ENCODE results near the gene IL17RB.

DNA sequence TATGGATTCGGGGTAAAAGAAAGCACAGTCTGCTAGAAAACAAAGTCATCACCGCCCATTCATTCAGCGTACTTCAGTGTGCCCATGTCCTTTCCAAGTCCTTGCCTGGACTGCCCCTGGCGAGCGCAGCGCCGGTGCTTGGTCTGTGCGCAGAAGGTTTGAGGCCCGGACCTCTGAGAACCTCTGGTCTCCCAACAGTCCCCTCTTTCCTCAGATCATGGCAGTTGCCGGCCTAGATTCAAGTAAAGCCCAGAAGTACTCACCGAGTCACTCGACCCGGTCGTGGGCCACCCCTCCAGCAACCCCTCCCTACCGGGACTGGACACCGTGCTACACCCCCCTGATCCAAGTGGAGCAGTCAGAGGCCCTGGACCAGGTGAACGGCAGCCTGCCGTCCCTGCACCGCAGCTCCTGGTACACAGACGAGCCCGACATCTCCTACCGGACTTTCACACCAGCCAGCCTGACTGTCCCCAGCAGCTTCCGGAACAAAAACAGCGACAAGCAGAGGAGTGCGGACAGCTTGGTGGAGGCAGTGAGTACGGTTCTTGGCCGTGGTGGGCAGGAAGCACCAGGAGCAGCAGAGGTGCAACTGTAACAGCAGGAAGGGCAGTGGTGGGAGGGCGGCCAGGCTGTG is 36.5 kb upstream of the IL17RB start:
- TF ChIP-seq, protein P1, sequence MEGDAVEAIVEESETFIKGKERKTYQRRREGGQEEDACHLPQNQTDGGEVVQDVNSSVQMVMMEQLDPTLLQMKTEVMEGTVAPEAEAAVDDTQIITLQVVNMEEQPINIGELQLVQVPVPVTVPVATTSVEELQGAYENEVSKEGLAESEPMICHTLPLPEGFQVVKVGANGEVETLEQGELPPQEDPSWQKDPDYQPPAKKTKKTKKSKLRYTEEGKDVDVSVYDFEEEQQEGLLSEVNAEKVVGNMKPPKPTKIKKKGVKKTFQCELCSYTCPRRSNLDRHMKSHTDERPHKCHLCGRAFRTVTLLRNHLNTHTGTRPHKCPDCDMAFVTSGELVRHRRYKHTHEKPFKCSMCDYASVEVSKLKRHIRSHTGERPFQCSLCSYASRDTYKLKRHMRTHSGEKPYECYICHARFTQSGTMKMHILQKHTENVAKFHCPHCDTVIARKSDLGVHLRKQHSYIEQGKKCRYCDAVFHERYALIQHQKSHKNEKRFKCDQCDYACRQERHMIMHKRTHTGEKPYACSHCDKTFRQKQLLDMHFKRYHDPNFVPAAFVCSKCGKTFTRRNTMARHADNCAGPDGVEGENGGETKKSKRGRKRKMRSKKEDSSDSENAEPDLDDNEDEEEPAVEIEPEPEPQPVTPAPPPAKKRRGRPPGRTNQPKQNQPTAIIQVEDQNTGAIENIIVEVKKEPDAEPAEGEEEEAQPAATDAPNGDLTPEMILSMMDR (IDR thresholded peaks at IDR 0.05): no peak
- TF ChIP-seq EP300 (IDR thresholded peaks at IDR 0.05): no peak

Measured in tibial nerve (tissue), 4 donors.